Gastrocnemius medialis (tissue), 4 donors: ENCODE measurements around the gene CA9. TPM values are rescaled to one million over a fixed set of nuclear protein-coding genes. Genes with fewer than 3 reads are reported as not detected.

ENCODE experiments used
- ATAC-seq, 2 donors: fragments of 150-250 bp; one replicate each; pipeline ENCODE4 v1.9.1; 2016
- DNase-seq, 2 donors: peaks; one replicate each; pipeline ENCODE4 v3.0.0-alpha.2; 2019
- H3K27ac ChIP-seq, 4 donors: fragments of 200-600 bp; sonication (generic); 1 replicate in 1 of 4; 2 replicates in 3 of 4; pipeline ENCODE4 v1.5.1; 2016 to 2018; ENCODE audit warnings: mild to moderate bottlenecking in 2 of 4, moderate library complexity in 1 of 4
- H3K27me3 ChIP-seq, 3 donors: fragments of 200-600 bp; sonication (generic) in 2 of 3; 1 replicate in 1 of 3; 2 replicates in 2 of 3; pipeline versions ENCODE4 v1.5.1 to v1.6.0; 2016 to 2019; ENCODE audit warnings: mild to moderate bottlenecking in 1 of 3, moderate library complexity in 1 of 3
- H3K36me3 ChIP-seq, 2 donors: fragments of 200-600 bp; sonication (generic) in 1 of 2; one replicate each; pipeline ENCODE4 v1.5.1; 2017 to 2018
- H3K4me1 ChIP-seq, 2 donors: fragments of 200-600 bp; sonication (generic) in 1 of 2; one replicate each; pipeline ENCODE4 v1.5.1; 2016 to 2017; ENCODE audit warnings: mild to moderate bottlenecking in 2 of 2
- H3K4me3 ChIP-seq, 4 donors: fragments of 200-600 bp; sonication (generic) in 3 of 4; 1 replicate in 1 of 4; 2 replicates in 3 of 4; pipeline ENCODE4 v1.5.1; 2016 to 2019; ENCODE audit warnings: mild to moderate bottlenecking in 2 of 4
- H3K9me3 ChIP-seq, 3 donors: fragments of 200-600 bp; sonication (generic) in 2 of 3; 1 replicate in 1 of 3; 2 replicates in 2 of 3; pipeline ENCODE4 v1.5.1; 2016 to 2019
- POLR2A ChIP-seq, 2 donors: fragments of 450-650 bp; IDR thresholded peaks; one replicate each; pipeline ENCODE4 v1.6.1; 2017; ENCODE audit warnings: antibody characterized with exemption in 2 of 2, mild to moderate bottlenecking in 2 of 2, moderate library complexity in 2 of 2
- in situ Hi-C, 4 donors: fragments of 200-750 bp; cut with MboI; loops; one replicate each; pipeline versions ENCODE4 v1.15.0 to v1.8.0; 2017; ENCODE audit warnings: low sequenced_read_pairs in 4 of 4
- intact Hi-C: fragments of 100-400 bp; cut with DNase I; formaldehyde crosslinking; loops from one replicate; pipeline ENCODE4 v1.15.1; 2023; ENCODE audit warnings: low total_unique reads
- total RNA-seq, 4 donors: library from RNA; depleted of rRNA; stranded (reverse); fragments of >200 nt; gene quantifications; one replicate each; pipeline versions ENCODE4 v1.1.0 to v1.2.3, GENCODE V29; 2016
- TF ChIP-seq, protein P1 (sequence below), 5 experiments: fragments of 450-650 bp in 3 of 5; fragments of 200-600 bp in 2 of 5; sonication (generic) in 2 of 5; IDR thresholded peaks in 4 of 5; conservative IDR thresholded peaks in 1 of 5; 1 replicate in 4 of 5; 2 replicates in 1 of 5; pipeline ENCODE4 v1.5.1; 2016 to 2019; ENCODE audit warnings: antibody characterized with exemption in 5 of 5, mild to moderate bottlenecking in 3 of 5, moderate library complexity in 3 of 5

Gene CA9
- total RNA-seq, 4 donors from 2014 or later: not detected

DNA sequence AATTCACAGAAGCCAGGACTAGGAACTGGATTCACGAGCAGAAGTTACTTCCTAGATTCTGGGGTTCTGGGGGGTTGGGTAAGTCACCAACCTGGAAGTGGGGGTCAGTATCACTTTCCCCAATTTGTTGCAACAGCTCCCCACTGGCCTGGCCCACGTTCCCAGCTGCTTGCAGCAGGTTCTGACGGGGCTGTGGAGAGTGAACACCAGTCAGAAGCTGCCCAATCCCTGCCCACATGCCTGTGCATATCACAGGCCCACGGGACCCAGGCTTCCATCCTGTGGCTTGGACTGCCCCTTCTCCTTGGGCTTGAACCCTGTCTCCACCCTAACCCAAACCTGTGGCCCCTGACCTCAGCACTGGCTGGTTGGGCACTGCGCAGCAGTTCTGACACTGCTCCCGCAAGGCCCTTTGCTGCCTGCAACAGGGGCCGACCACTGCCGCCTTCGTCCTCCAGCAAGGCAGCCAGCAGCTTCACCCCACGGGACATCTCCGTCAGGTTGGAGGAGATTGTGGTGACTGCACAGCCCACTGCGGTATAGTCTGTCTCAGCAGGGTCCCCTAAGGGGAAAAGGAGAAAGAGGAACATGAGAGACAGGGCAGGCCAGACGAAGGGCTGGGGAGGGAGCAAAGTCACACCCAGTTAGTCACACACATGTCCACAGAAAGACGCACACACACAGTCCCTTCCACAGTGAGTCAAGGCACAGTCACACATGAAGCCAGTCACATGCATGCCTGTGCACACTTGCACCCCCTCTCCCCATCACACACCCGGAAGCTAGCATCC is 45.2 kb downstream of the CA9 start:
- Histone ChIP-seq H3K4me3 (no peak overlapping the region), H3K9me3 (no peaks in the 10 kb centered on the region), H3K36me3 (peaks cover 11 to 100% of the 10 kb centered on the region in 2 donors), H3K27ac (no peak overlapping the region), H3K27me3 (no peaks in the 10 kb centered on the region), H3K4me1 (no peaks in the 10 kb centered on the region)
- intact Hi-C loops (no loop called here), in situ Hi-C loops (no loop called here)
- TF ChIP-seq POLR2A (IDR thresholded peaks at IDR 0.05): no peak
- TF ChIP-seq, protein P1, sequence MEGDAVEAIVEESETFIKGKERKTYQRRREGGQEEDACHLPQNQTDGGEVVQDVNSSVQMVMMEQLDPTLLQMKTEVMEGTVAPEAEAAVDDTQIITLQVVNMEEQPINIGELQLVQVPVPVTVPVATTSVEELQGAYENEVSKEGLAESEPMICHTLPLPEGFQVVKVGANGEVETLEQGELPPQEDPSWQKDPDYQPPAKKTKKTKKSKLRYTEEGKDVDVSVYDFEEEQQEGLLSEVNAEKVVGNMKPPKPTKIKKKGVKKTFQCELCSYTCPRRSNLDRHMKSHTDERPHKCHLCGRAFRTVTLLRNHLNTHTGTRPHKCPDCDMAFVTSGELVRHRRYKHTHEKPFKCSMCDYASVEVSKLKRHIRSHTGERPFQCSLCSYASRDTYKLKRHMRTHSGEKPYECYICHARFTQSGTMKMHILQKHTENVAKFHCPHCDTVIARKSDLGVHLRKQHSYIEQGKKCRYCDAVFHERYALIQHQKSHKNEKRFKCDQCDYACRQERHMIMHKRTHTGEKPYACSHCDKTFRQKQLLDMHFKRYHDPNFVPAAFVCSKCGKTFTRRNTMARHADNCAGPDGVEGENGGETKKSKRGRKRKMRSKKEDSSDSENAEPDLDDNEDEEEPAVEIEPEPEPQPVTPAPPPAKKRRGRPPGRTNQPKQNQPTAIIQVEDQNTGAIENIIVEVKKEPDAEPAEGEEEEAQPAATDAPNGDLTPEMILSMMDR (IDR thresholded peaks at IDR 0.05 in 4 of 5, conservative IDR thresholded peaks at IDR 0.05 in 1 of 5): no peak
- no peak for ATAC-seq
- no peak for DNase-seq

DNA sequence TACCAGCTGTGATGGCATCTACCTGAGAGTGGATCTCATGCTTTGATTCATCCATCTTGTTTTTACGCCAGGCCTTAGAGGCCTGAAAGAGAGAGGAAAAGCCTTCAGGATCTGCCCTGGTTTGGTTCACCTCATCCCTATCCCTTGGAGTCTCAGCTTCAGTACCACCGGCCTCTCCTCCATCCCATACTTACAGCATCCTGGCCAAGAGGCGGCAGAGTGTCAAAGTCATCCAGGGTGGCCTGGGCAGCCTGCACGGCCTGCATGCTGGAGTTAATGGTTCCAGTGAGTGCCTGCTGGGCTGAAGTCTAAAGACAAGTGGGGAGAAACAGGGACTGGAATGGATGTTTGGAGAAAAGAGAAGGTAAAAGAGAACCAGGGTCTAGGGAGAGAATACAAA is 45.8 kb downstream of the CA9 start:
- TF ChIP-seq, protein P1 (IDR thresholded peaks at IDR 0.05 in 4 of 5, conservative IDR thresholded peaks at IDR 0.05 in 1 of 5): no peak
- no peak for TF ChIP-seq POLR2A (IDR thresholded peaks at IDR 0.05)
- in situ Hi-C loops: no loop called here
- Histone ChIP-seq H3K27me3 (no peaks in the 10 kb centered on the region), H3K4me3 (no peak overlapping the region), H3K36me3 (peaks cover 11 to 100% of the 10 kb centered on the region in 2 donors), H3K9me3 (no peaks in the 10 kb centered on the region), H3K27ac (no peak overlapping the region), H3K4me1 (no peaks in the 10 kb centered on the region)
- intact Hi-C loops: no loop called here
- DNase-seq (no peak), ATAC-seq (no peak)

DNA sequence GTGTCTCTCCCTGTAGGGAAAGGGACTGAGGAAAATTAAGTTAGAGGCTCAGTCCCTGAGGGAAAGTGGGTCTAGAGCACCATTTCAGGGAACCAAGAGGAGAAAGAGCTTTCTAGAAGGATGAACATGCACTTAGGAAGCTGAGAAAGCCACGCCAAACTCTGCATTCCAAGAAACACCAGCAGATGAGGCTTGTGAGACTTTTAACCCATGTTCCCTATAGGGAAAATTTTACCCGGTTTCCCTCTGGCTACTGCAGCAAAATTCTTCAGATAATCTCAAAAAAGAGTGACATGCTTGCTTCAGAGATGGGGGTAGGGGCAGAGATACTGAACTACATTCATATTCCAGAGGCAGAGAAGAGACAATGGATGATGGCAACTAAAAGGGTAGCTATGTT is 49.7 kb downstream of the CA9 start:
- DNase-seq: no peak
- H3K36me3 ChIP-seq: peaks cover 6 to 73% of the 10 kb centered on the region in 2 donors
- TF ChIP-seq POLR2A (IDR thresholded peaks at IDR 0.05): no peak
- TF ChIP-seq, protein P1 (IDR thresholded peaks at IDR 0.05 in 4 of 5, conservative IDR thresholded peaks at IDR 0.05 in 1 of 5): no peak
- in situ Hi-C loops (loop anchor here in 1 of 4 donors (10.0 kb wide), 1 partner anchor 59 kb away; the partner anchor contains the start of gene ARHGEF39), intact Hi-C loops (no loop called here)
- peaks cover 12 to 21% of the 10 kb centered on the region in 2 donors for H3K4me1 ChIP-seq
- H3K9me3 ChIP-seq: no peaks in the 10 kb centered on the region
- H3K27ac ChIP-seq: no peak overlapping the region
- H3K27me3 ChIP-seq: no peaks in the 10 kb centered on the region
- no peak overlapping the region for H3K4me3 ChIP-seq
- ATAC-seq: no peak

DNA sequence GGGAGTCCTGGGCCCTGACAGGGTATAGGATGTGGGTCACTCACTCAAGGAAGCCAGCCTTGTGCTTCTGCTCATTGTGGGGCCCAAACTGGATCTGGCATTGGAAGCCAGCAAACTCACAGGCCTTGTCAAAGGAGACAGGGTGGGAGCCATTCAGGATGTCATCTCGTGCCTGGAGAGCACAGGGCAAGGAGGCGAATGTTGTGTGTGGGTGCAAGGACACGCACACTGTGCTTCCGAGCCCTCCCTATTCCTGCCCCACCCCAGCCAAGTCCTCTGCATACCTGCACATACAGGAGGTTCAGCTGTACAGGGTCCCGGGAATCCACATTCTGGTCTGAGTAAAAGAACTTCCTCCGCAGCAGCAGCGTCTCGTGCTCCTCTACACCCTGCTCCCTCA is 50.2 kb downstream of the CA9 start:
- no peak for TF ChIP-seq POLR2A (IDR thresholded peaks at IDR 0.05)
- TF ChIP-seq, protein P1 (IDR thresholded peaks at IDR 0.05 in 4 of 5, conservative IDR thresholded peaks at IDR 0.05 in 1 of 5): no peak
- Histone ChIP-seq H3K27me3 (no peaks in the 10 kb centered on the region), H3K27ac (no peak overlapping the region), H3K9me3 (no peaks in the 10 kb centered on the region), H3K4me1 (peaks cover 16 to 26% of the 10 kb centered on the region in 2 donors), H3K4me3 (no peak overlapping the region), H3K36me3 (peaks cover 6 to 68% of the 10 kb centered on the region in 2 donors)
- DNase-seq (no peak), ATAC-seq (no peak)
- in situ Hi-C loops (loop anchor here in 1 of 4 donors (10.0 kb wide), 1 partner anchor 59 kb away; the partner anchor contains the start of gene ARHGEF39), intact Hi-C loops (no loop called here)
